HG03060 (cell line): ENCODE data around the gene IGFBP6.

Experiments used
- ATAC-seq: cut with Tn5 transposase; IDR thresholded peaks from one replicate; pipeline ENCODE4 v1.9.1; 2021; ENCODE audit warnings: low read depth, moderate number of reproducible peaks; ENCODE audit not compliant: unreplicated experiment

The IGFBP6 gene

DNA sequence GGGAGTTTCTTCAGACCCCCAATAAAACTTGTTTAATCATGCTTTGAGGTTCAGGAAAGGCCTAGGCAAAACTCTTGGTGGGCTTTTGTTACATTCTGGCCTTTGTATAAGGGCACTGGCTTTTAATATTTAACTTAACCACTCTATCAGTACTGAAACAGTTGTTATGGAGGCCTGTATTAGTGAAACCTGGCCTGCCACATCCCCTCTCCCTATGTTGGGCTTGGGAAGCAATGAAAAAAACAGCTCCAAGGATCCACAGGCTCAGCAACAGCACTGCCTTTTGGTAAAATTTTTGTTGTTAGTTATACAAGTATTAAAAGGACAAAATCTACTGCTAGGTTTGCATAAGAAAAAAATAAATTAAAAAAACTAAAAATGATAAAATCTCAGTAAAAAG is 16.5 kb downstream of the IGFBP6 start:
- no peak for ATAC-seq

DNA sequence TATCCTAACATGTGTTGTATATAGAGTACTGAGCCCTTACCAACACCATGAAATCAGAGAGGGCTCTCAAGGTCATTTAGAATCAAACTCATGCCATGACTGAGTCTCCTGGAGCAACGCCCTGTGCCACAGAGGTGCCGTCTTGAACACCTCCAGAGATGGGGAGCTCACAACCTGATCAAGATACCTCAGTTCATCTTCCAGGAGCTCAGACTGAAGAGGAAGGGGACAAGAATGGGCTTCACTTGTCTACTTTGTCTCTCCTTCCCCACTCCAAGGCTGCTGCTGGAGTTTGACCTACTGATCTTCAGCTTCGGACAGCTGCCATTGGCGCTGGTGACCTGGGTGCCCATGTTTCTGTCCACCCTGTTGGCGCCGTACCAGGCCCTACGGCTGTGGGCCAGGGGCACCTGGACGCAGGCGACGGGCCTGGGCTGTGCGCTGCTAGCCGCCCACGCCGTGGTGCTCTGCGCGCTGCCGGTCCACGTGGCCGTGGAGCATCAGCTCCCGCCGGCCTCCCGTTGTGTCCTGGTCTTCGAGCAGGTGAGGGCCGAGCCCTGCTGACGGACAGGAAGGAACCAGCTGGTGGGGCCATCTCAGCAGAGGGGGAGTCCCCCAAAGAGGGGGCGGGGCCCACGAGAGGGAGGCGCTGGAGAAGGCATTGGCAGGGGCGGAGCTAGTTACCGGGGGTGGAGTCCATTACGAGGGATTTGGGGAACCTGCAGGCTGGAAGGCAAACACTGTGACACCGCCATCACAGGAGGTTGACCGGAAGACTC is 17.8 kb downstream of the IGFBP6 start:
- ATAC-seq = no peak

DNA sequence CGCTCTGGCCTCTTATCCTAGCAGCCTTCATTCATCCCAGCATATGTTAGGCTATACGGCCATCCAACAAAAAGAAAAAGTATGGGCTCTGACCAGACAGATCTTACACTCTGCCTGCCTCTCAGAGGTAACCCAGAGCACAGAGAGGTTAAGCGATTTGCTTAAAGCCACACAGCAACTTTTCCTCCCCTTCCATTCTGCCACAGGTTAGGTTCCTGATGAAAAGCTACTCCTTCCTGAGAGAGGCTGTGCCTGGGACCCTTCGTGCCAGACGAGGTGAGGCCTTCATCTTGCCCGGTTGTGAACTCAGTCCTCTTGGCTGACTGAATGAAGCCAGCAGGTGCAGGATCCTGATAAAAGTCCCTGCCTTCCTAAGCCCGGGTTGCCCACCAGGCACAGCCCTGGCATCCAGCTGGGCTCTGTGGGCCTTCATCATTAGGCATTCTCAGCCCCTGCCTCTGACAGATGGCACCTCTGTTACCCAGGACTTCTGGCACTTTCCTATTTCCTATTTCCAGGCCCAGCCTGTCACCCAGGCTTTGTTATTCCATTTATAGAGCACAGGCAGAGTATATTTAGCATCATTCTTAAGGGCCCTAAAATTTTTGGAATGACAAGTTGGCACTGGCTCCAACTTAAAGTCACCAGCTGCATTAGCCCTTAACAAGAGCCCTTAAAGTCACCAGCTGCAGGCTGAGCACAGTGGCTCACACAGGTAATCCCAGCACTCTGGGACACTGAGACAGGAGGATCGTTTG is 18.6 kb downstream of the IGFBP6 start:
- ATAC-seq = no peak

DNA sequence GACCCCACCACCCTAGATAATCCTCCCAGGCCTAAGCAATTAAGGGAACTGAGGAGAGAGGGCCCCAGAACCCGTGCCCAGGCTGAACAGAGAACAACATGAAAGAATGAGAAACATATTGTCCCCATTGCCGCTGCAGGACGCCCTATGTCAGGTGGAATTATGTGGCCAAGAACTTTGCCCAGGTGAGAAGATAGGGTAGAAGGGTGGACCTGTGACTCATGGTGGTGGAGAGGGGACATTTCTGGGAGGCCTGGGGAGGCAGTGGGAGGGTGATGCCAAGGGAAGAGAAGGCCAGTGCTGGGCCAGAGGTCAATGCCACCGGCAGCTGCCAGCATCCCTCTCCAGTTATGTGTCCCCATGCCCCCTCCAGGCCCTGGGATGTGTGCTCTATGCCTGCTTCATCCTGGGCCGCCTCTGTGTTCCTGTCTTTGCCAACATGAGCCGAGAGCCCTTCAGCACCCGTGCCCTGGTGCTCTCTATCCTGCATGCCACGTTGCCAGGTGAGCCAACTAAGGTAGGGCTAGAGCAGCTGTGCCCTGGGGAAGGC is 21.4 kb downstream of the IGFBP6 start:
- no peak for ATAC-seq

DNA sequence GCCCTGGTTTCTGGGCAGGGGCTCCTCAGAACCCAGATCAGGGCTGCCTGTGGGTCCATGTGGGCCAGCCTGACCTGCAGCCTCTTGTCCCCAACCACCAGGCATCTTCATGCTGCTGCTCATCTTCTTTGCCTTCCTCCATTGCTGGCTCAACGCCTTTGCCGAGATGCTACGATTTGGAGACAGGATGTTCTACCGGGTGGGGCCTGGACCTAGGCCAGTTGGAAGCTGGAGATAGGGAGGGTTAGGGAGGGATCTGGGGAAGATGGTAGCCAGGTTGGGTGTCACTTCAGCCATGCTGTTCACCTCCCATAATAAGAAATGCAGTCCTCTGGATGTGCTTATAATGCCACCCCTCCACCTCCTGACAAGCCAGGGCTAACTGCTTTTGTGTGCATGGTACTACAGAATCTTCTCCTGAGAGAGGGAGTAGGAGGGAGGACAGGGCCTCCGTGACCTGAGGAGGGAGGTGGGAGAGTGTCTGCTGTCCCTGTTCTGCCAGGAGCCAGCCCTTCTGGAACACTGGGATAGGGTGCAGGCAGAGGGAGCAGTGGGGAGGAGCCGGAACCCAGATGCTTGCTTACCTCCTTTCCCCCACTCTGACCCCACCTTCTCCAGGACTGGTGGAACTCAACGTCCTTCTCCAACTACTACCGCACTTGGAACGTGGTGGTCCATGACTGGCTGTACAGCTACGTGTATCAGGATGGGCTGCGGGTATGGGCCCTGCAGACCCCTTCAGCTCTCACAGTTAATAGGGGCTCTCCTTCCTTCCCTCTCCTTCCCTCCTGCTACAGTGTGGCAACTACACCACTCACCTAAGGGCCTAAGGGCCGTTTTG is 23.4 kb downstream of the IGFBP6 start:
- ATAC-seq = no peak

DNA sequence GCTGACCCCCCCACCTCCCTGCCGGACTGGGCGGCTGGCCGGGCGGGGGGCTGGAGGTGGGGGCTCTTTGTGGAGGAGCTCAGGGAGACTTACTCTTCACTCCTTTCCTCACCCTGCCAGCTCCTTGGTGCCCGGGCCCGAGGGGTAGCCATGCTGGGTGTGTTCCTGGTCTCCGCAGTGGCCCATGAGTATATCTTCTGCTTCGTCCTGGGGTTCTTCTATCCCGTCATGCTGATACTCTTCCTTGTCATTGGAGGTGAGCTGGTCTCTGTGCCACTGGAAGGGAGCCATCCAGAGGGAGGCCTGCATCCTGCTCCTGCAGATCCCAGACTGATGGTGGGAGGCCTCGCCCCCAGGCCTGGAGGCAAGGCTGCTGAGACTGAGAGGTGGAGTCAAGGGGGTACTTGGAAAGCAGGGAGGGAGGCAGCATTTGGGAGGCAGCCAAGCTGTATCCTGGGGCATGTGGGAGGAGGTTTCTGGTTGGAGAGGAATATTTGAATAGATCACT is 25.5 kb downstream of the IGFBP6 start:
- ATAC-seq = no peak

DNA sequence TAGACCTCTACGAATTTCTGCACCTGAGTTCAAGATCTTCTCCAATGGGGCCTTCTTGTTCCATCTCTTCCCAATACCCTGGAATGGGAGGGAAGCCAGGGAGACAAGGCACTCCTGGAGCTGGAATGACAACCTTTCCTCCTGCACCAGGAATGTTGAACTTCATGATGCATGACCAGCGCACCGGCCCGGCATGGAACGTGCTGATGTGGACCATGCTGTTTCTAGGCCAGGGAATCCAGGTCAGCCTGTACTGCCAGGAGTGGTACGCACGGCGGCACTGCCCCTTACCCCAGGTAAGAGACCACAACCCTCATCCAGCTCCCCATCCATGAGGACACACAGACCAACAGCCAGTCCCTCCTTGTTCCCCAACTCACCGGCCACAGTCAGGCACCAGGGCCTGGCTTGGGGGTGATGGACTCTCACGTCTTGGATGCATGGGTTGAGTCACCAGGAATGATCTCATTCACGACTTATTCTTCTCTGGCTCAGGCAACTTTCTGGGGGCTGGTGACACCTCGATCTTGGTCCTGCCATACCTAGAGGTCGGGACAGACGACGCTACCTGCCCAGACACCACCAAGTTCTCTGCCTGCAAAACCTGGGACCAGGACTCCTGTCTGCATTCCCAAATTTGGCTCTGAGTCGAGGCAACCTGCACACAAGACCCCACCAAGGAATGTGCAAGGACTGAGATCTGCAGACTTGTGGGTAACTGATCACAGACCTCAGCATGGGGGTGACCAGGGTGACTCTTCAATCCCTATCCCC is 26.3 kb downstream of the IGFBP6 start:
- no peak for ATAC-seq

DNA sequence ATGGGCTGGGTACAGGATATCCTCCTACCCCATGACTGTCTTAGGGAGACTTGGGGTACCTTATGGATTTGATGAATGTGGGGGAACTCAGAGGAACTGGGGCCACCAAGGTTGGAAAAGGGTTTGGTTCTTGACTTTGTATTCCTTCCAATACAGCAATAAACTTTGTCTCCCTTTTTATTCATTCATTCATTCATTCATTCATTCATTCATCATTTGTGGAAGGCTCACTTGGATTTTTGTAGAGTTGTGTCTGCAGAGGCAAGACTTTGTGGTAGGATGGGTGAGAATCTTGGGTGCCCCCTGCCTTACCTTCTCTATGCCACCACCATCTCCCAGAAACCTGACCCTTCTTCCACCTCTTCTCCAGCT is 26.9 kb downstream of the IGFBP6 start:
- ATAC-seq = no peak

DNA sequence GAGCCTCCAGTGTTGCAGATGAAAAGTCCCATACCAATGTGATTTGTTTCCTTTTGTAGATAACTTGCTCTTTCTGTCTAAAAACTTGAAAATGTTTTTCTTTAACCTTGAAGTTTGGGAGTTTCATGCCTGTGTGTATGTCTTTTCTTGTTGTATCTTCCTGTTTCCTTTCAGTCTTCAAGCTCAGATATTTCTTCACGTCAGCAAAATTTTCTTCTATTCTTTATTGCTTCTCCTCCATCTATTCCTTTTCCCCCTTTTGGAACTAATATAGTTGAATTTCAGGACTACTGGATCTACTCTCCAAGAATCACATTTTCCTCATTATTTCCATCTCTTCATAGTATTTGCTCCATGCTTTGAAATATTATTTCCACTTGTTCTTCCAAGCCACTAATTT is 29.7 kb downstream of the IGFBP6 start:
- no peak for ATAC-seq

DNA sequence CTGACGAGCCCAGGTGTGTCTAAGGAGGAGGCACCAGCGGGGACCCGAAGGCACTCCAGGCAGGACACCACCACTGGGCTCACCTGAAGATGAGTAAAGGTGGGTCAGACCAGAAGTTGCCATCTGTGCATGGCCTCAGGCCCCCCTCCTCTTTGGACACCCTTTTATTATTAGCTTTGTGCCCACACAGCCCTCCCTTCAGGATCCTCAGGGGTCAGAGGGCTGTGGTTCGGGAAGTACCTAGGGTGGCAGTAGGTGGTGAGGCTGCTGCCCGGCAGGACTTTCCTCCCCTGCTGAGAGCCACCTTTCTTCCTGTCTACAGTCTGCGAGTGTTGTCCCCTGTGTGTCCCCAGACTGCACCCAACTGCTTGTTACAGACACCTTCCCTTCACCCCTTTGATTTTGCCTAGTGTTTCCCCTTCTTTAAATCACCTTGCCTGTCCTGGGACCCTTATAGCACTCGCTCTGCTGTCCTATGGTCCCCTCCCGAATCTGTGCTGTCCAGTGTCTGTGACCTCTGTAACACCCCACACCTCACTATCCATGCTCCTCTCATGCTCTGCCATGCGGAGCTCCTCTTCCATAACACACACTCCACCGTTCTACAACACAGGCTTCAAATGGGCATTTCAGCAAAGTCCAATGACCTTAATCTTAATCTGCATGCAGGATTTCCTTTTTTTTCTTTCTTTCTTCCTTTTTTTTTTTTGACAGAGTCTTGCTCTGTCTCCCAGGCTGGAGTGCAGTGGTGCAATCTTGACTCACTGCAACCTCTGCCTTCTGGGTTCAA is 31.5 kb downstream of the IGFBP6 start:
- no peak for ATAC-seq

DNA sequence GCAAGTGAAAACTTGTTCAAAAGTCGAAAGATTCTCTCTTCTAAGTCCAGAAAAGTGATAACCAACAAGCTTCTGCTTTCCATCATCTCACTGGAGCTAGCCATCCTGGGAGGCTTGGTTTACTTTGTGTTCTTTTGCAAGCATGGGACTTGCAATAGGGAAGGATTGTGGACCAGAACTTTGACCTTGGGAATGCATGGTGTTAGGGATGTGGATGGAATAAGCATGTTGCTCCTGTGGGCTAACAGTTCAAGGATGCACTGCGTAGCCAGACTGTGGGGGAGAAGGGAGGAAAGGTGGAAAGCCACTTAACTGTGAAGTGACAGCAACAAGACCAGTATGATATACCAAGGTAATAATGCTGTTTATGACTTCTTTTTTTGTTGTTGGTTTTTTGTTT is 34.4 kb downstream of the IGFBP6 start:
- ATAC-seq = no peak

DNA sequence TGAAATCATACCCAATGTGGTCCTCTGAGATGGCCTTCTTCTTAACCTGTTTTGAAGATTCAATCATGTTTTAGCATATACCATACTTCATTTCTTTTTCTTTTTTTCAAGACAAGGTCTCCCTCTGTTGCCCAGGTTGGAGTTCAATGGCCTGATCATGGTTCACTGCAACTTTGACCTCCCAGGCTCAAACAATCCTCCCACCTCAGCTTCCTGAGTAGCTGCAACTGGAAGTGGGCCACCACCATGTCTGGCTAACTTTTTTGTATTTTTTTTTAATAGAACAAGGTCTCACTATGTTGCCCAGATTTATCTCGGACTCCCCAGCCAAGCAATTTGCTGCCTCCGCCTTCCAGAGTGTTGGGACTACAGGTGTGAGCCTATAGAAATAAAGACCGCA is 36.3 kb downstream of the IGFBP6 start:
- no peak for ATAC-seq

DNA sequence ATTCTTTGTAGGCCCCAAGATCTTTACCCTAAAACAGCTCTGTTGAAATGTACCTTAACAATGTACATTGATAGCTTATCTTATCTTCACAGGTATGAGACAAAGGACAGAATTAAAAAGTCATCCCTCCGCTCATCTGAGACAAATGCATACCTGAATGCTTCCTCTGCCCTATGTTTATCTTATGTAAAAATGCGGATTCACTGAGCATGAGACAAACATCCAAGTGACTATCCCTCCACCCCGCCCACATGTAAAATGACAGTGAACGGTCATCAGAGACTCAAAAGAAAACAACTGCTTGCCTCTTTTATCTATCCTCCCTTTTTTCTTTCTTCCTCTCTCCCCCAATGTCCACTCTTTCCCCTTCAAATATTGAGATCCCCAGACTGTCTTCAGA is 45.9 kb downstream of the IGFBP6 start:
- ATAC-seq = no peak

DNA sequence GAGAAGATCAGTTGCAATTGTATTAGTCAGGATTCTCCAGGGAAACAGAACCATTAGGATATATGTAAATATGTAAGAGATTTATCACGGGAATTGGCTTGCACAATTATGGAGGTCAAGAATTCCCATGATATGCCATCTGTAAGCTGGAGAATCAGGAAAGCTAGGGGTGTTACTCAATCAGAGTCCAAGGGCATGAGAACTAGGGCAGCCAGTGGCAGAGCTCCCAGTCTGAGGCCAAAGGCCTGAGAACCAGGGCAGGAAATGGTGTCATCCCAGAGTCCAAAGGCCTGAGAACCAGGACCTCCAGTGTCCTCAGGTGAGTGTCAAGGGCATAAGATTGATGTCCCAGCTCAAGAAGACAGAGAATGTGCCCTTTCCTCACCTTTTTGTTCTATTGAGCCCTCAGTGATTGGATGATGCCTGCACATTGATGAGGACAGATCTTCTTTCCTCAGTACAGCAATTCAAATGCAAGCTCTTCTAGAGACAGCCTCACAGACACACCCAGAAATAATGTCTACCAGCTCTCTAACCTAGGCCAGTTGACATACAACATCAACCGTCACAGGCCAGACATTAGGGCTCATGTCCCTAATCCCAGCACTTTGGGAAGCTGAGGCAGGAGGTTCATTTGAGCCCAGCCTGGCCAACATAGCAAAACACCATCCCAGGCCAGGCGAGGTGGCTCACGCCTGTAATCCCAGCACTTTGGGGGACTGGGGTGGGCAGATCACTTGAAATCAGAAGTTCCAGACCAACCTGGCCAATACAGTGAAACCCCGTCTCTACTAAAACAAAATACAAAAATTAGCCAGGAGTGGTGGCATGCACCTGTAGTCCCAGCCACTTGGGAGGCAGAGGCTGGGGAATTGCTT is 48.2 kb downstream of the IGFBP6 start:
- ATAC-seq = no peak

DNA sequence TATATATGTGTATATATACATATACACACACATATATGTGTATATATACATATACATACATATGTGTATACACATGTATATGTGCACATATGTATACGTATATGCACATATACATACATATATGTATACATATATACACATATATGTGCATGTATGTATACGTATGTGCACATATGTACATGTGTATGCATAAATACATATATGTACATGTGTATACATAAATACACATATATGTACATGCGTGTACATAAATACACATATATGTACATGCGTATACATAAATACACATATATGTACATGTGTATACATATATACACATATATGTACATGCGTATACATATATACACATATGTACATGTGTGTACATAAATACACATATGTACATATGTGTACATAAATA is 49.7 kb downstream of the IGFBP6 start:
- ATAC-seq = no peak

DNA sequence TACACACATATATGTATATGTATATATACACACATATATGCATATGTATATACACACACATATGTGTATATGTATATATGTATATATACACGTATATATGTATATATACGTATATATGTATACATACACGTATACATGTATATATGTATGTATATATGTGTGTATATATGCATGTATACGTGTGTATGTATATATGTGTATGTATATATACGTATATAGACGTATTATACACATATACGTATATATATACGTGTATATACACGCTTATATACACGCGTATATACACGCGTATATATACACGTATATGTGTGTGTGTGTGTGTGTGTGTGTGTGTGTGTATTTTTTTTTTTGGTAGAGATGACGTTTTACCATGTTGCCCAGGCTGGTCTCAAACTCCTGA is 50.2 kb downstream of the IGFBP6 start:
- ATAC-seq = no peak

DNA sequence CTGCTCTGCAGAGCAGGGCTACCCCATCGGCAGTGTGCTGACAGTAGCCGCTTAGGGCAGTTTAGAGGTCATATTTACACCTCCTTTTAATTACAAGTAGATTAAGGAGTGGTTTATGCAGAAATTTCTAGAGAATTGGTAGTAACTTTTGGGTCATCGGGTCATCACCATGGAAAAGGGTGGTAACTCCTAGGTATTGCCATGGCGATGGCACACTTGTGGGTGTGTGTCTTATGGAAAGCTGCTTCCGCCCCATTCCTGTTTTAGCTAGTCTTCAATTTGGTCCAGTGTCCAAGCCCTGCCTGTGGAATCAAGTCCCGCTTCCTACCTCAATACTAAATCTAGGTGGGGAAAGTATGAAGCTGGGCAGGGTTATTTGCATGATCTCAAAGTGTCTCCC is 53.6 kb downstream of the IGFBP6 start:
- ATAC-seq = no peak
